Thoracic aorta (tissue), 2 donors: ENCODE results near the gene PLEKHG5. TPM values are rescaled to one million over a fixed set of nuclear protein-coding genes. Genes with fewer than 3 reads are reported as not detected.

Experiments used
- ATAC-seq: fragments of 150-250 bp; one replicate; pipeline ENCODE4 v1.8.0; 2017; ENCODE audit warnings: low read depth; ENCODE audit not compliant: insufficient number of reproducible peaks, low FRiP score
- DNase-seq: peaks from one replicate; pipeline ENCODE4 v3.0.0-alpha.2; 2020; ENCODE audit warnings: low spot score
- H3K27ac ChIP-seq, 2 donors: fragments of 200-600 bp; sonication (generic); 1 replicate in 1 of 2; 2 replicates in 1 of 2; pipeline ENCODE4 v1.5.1; 2016; ENCODE audit warnings: mild to moderate bottlenecking in 2 of 2, moderate library complexity in 2 of 2
- H3K27me3 ChIP-seq: fragments of 200-600 bp; sonication (generic); replicated peaks from 2 replicates; pipeline ENCODE4 v1.6.0; 2016; ENCODE audit warnings: mild to moderate bottlenecking; ENCODE audit not compliant: insufficient read depth
- H3K36me3 ChIP-seq: fragments of 200-600 bp; sonication (generic); one replicate; pipeline ENCODE4 v1.5.1; 2016
- H3K4me1 ChIP-seq, 2 donors: fragments of 200-600 bp; sonication (generic); 1 replicate in 1 of 2; 2 replicates in 1 of 2; pipeline versions ENCODE4 v1.5.1 to v1.6.0; 2016; ENCODE audit warnings: low read depth in 2 of 2, mild to moderate bottlenecking in 1 of 2; ENCODE audit not compliant: control insufficient read depth in 1 of 2
- H3K4me3 ChIP-seq: fragments of 200-600 bp; sonication (generic); 2 replicates; pipeline ENCODE4 v1.5.1; 2016; ENCODE audit warnings: mild to moderate bottlenecking
- H3K9me3 ChIP-seq: fragments of 200-600 bp; sonication (generic); 2 replicates; pipeline ENCODE4 v1.5.1; 2016
- total RNA-seq, 2 donors: library from RNA; depleted of rRNA; stranded (reverse); fragments of >200 nt; gene quantifications; one replicate each; pipeline versions ENCODE4 v1.1.0 to v1.2.3, GENCODE V29; 2016
- TF ChIP-seq, protein P1 (sequence below): fragments of 200-600 bp; sonication (generic); IDR thresholded peaks from one replicate; pipeline ENCODE4 v1.5.1; 2019; ENCODE audit warnings: antibody characterized with exemption

The PLEKHG5 gene
- total RNA-seq, 2 donors from 2014 or later: 23.4 to 32.9 TPM

DNA sequence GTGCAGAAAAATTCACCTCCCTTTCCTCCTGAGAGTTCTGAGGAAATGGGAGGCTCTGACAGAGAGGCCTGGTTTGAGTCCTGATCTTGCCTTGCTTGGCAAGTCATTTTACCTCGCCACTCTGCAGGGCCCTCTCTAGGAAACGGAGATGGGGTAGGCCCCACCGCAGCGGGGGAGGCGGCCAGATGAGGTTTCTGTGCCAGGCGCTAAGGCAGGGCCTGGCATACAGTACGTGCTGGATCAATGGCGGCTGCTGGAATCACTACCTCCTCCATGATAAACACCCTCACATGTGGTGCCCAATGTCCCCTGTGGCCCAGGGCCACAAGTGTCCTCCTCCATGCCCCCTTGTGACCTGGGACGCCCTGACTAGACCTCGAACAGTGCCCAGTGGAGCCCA lies 499 bp upstream of the PLEKHG5 start:
- Histone ChIP-seq H3K27me3 (no peaks in the 10 kb centered on the region), H3K9me3 (no peaks in the 10 kb centered on the region), H3K36me3 (no peaks in the 10 kb centered on the region), H3K4me3 (no peak overlapping the region), H3K27ac (no peak overlapping the region), H3K4me1 (peaks cover 12 to 36% of the 10 kb centered on the region in 2 donors)
- TF ChIP-seq, protein P1, sequence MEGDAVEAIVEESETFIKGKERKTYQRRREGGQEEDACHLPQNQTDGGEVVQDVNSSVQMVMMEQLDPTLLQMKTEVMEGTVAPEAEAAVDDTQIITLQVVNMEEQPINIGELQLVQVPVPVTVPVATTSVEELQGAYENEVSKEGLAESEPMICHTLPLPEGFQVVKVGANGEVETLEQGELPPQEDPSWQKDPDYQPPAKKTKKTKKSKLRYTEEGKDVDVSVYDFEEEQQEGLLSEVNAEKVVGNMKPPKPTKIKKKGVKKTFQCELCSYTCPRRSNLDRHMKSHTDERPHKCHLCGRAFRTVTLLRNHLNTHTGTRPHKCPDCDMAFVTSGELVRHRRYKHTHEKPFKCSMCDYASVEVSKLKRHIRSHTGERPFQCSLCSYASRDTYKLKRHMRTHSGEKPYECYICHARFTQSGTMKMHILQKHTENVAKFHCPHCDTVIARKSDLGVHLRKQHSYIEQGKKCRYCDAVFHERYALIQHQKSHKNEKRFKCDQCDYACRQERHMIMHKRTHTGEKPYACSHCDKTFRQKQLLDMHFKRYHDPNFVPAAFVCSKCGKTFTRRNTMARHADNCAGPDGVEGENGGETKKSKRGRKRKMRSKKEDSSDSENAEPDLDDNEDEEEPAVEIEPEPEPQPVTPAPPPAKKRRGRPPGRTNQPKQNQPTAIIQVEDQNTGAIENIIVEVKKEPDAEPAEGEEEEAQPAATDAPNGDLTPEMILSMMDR: no peak
- ATAC-seq (no peak), DNase-seq (no peak)

DNA sequence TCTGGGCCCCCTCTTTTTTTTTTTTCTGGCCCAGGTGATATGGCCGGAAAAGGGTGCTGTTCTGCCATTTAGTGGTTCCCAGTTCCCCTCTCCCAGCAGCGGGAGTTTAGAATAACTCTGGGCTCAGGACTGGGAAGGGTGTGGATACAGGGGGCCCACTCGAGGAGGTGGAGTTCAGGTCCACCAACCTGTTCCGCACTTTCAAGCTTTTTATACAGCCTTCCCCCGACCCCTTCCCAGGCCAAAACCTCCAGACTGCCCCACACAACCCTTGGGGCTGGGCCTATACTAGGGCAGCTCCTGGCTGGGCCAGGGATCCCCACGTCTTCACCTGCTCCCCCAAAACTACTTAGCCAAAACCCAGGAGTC lies 402 bp downstream of the PLEKHG5 start:
- ATAC-seq: no peak
- Histone ChIP-seq H3K4me3 (peak overlapping the region; percentile 84), H3K4me1 (peaks cover 7 to 36% of the 10 kb centered on the region in 2 donors), H3K9me3 (no peaks in the 10 kb centered on the region), H3K36me3 (no peaks in the 10 kb centered on the region), H3K27ac (peak overlapping the region in 1 of 2 donors; percentile 6), H3K27me3 (no peaks in the 10 kb centered on the region)
- DNase-seq: no peak
- TF ChIP-seq, protein P1: no peak

DNA sequence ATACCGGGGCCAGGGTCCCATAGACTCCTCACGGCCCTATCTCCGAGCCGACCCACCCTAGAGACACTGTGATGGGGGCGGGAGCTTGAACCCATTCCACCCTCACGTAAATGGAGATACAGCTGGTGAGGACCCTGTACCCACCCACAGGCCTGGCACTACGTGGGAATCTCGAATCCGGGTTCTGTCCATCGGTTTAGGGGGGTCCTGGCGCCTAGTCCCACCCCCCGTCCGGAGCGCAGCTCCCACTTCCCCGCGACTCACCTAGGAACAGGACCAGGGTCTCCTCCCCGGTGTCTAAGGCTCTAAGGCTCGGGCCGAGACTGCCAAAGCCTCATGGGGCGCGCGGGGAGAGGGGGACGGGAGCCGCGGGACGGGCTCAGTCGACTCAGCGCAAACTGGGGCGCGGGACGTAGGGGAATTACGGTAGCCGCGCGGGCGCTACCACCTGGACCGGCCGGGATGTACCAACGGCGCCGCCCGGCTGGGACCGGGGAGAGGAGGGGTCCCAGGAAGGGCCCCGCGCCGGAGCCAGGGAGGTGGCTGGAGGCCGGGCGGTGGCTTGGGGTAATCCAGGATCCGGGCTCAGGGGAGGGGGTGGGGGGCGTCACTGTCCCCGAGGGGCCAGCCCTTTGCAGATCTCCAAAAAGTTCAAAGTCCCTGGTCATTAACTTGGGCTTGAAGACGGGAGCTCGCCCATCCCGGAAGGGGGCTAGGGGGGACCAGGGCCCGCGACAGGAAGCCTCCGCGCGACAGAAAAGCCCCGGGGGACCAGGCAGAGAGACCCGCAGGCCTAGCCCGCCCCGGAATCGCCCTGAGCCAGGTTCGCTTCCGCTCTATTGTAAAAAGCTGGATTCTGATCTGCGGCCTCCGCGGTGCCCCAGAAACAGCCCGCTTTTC lies 1.0 kb downstream of the PLEKHG5 start:
- H3K36me3 ChIP-seq: no peaks in the 10 kb centered on the region
- peak overlapping the region in 1 of 2 donors; percentile 6 for H3K27ac ChIP-seq
- ATAC-seq: no peak
- DNase-seq: no peak
- H3K4me3 ChIP-seq: peak overlapping the region; percentile 84
- no peaks in the 10 kb centered on the region for H3K9me3 ChIP-seq
- TF ChIP-seq, protein P1: peak; percentile 37
- no peaks in the 10 kb centered on the region for H3K27me3 ChIP-seq
- H3K4me1 ChIP-seq: peaks cover 12 to 34% of the 10 kb centered on the region in 2 donors

DNA sequence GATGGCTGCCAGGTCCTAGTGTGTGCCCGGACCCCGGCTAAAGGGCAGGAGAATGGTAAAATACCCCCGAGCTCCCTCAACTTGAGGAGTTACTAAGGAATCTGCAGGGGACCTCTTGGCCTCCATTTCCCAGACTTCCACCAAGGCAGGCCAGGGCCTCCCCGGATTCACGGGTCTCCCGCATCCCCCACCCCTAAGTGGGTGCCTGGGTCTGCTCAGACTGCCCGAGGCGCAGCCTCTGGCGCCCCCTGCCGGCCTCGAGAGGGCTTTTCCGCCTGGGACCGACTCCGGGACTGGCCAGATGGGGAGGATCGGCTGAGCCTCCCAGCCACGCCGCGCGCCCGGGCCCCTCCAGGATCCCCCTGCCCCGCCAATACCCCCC lies 1.7 kb downstream of the PLEKHG5 start:
- peak overlapping the region; percentile 84 for H3K4me3 ChIP-seq
- no peak for DNase-seq
- no peak overlapping the region for H3K27ac ChIP-seq
- no peaks in the 10 kb centered on the region for H3K9me3 ChIP-seq
- ATAC-seq: no peak
- TF ChIP-seq, protein P1: peak; percentile 91
- H3K36me3 ChIP-seq: no peaks in the 10 kb centered on the region
- peaks cover 12 to 32% of the 10 kb centered on the region in 2 donors for H3K4me1 ChIP-seq
- H3K27me3 ChIP-seq: no peaks in the 10 kb centered on the region

DNA sequence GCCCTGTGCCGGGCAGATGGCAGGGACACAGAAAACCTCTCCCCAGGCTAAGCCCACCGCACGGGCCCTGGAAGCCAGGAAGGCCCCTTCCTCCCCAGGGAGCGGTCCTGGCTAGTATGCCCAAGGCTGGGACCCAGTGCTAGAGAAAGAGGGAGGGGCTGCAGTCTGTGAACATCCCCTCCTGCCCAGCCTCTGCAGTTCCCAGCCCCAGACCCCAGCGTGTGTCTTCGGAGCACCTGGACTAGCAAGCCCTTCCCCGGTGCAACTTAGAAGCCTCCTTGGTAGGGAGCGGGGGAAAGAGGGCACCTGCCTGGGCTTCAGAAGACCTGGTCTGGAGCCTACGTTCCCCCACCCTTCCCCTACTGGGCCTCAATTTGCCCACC lies 2.1 kb downstream of the PLEKHG5 start:
- peaks cover 12 to 32% of the 10 kb centered on the region in 2 donors for H3K4me1 ChIP-seq
- H3K27ac ChIP-seq: no peak overlapping the region
- no peaks in the 10 kb centered on the region for H3K36me3 ChIP-seq
- no peak for ATAC-seq
- TF ChIP-seq, protein P1: no peak
- no peaks in the 10 kb centered on the region for H3K27me3 ChIP-seq
- H3K4me3 ChIP-seq: no peak overlapping the region
- no peak for DNase-seq
- no peaks in the 10 kb centered on the region for H3K9me3 ChIP-seq
